Sciatic nerve (tissue), 2 donors: ENCODE measurements around the gene GSDME. TPM values are rescaled to one million over a fixed set of nuclear protein-coding genes. Genes with fewer than 3 reads are reported as not detected.

Source experiments
- ATAC-seq: fragments of 200-7000 bp; cut with Tn5 transposase; one replicate; pipeline ENCODE4 v1.9.1; 2020; ENCODE audit warnings: mild to moderate bottlenecking, moderate library complexity
- DNase-seq: peaks from one replicate; pipeline ENCODE4 v3.0.0-alpha.2; 2020; ENCODE audit warnings: low spot score
- intact Hi-C: fragments of 100-400 bp; cut with DNase I; formaldehyde crosslinking; loops from one replicate; pipeline ENCODE4 v1.14.2; 2022
- total RNA-seq: library from RNA; stranded (reverse); fragmentation: NEBNext Ultra II Directional; extraction: Animal tissue kit (Norgen Biotek cat#: 25700); gene quantifications from one replicate; pipeline ENCODE4 v1.2.1, GENCODE V29; 2021
- donor health status: DM: no; HTN: no; CAD: no.
- donor health status: DM: no; HTN: no; CAD: no.

Gene GSDME
- total RNA-seq, 1 donor from 2014 or later = 8.8 TPM

DNA sequence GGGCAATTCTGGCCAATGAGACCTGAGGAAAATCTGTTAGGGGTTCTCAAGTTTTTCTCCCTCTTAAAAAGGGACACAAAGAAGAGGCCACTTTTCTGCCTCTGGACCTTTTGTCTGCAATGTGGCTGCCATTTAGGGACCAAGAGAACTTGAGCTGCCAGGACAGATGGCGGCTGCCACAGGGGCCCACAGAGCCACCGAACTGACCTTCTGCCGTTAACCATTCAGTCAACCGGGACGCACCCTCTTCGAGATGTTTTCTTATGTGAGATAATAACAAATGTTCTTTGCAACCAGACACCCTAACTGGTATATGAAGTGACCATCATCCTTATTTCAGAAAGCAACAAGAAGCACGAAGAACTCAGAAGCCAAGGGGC, 29.2 kb downstream of the GSDME start:
- DNase-seq (no peak), ATAC-seq (no peak)

DNA sequence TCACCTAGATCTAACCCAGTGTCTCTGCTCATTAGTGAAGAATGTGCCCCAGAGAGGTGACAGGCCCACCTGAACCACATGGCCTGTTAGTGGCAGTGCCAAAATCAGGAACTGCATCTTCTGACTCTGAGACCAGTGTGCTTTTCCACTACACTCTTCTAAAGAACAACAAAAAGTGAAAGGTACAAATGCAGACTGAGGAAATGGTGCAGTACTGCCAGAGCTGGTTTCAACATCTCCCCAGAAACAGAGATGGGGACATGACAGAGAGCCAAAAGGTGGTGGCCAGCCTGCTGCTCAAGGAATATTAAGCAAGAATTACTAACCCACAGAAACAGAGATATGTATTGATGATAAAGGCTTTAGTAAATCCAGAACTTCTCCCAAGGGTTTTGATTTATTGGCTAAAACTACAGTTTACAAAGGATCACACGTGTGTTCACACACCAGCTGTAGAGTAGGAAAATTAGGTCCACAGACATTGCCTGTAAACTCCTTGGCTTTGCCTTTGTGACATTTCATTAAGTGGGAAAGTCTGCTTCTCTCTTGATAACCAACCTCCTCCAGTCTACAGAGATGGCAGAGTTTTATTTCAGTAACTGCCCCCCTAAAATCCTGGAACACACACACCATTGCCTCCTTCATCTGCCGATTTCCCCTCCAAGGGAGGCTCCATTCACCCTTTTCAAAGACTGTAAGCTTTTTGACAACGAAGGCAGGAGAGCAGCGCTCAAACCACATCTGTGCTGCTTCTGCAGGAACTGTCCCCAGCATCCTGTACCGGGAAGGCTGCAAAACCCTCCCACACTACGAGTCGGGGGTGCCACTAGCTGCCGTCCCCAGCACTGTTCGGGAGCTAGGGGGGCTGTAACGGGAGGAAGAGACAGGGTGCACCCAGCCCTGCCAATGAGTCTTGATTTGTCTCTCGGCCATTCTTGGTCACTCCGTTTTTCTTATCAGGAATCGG, 29.8 kb downstream of the GSDME start:
- peak; percentile 17 for ATAC-seq
- no peak for DNase-seq

More for the DNA sequence above, 29.2 kb downstream of the GSDME start:
- intact Hi-C loops = no loop called here

DNA sequence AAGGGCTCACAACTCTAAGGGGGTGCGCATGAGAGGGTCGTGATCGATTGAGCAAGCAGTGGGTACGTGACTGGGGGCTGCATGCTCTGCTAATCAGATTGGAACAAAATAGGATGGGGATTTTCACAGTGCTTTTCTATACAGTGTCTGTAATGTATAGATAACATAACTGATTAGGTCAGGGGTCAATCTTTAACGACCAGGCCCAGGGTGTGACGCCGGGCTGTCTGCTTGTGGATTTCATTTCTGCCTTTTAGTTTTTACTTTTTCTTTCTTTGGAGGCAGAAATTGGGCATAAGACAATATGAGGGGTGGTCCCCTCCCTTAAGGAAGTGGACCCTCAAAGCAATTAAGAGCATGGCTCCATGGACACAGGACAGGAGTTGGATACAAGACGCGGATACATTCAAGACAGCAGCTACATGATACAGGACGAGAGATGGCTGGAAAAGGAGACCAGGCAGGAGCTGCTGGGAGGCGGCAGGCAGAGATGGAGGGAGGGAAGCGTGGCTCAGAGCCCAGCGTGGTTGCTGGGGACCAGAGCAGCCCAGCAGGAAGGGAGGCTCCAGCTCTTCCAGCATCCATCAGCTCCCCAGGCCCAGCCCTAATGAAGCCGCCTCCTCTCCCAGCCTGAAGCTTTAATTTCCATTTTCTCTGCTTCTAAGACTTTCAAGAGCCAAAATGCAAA, 31.6 kb downstream of the GSDME start:
- DNase-seq = no peak
- intact Hi-C loops = no loop called here
- ATAC-seq = no peak

More for the DNA sequence above, 29.8 kb downstream of the GSDME start:
- intact Hi-C loops = no loop called here

DNA sequence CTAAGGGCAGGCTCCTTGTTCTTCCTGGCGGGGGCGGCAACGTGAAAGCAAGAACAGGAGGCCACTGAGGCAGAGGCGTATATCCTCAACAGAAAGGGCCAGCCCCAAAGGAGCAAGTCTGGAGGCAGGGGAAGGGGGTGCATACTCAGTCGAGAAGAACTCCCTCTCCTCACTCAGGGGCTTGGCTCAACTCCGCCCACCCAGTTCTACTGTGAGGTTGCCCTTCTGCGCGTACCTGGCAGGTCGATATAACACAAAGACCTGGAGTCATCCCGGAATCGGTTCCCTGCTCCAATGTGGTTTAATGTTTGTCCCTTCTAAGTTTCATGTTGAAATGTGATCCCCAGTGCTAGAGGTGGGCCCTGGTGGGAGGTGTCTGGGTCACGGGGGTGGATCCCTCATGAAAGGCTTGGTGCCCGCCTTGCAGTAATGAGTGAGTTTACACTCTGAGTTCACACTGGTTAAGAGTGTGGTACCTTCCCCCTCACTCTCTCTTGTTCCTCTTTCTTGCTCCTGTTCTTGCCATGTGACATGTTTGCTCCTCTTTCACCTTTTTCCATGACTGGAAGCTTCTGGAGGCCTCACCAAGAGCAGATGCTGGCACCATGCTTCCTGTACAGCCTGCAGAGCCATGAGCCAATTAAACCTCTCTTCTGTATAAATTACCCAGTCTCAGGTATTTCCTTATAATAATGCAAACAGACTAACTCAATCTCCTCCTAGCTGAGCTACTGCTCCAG, 32.6 kb downstream of the GSDME start:
- DNase-seq (no peak), ATAC-seq (no peak)
- intact Hi-C loops = no loop called here

DNA sequence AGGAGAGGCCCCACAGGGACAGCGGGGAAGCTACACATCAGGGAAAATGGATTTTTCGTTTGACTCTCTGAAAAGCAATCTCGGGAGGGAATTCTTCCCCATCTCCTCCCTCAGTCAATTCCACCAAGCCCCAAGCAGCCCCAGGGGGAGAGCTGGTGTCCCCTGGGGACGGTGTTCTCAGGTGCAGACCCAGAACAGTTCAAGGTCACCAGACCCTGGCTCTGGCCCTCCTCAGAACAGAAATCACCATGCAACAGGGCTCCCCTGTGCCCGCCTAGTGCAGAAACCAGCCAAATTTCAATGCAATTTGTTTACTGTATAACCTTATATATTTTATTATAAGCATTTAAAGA, 34.1 kb downstream of the GSDME start:
- no peak for DNase-seq
- intact Hi-C loops = no loop called here
- ATAC-seq = no peak

DNA sequence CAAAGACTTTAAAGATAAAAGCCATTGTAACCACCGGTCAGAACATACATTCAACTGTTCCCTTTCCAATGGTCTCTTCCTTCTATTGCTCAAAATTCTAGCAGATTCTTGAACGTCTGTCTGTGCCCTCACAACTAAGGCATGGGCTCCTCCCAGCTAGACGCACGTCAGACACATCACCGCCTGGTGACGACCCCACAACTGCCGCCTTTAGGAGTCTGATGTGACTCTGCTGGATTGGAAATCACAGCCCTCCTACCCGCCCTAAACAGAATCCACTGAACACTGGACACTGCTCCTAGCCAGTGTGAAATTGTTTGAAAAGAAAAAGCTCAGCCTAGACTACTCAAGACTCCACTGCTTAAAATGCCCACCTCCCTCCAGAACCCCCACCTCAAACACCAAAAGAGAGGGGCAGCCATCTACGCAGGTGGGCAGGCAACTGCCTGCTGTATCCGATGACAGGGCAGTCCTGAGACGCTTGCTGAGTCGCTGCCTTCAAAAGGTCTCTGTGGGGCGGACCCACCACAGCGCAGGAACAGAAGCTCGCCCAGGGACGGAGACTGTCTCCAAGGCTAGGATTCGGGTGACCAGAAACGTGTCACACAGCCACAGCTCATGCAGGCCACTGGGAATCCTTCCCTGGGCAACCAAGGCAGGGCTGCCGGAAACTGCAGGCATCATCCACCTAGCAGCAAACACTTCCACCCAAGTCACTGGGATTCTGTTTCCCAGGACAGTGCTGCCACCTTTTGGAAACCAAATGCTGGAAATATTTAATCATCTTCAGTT, 34.7 kb downstream of the GSDME start:
- intact Hi-C loops = no loop called here
- DNase-seq (no peak), ATAC-seq (no peak)

DNA sequence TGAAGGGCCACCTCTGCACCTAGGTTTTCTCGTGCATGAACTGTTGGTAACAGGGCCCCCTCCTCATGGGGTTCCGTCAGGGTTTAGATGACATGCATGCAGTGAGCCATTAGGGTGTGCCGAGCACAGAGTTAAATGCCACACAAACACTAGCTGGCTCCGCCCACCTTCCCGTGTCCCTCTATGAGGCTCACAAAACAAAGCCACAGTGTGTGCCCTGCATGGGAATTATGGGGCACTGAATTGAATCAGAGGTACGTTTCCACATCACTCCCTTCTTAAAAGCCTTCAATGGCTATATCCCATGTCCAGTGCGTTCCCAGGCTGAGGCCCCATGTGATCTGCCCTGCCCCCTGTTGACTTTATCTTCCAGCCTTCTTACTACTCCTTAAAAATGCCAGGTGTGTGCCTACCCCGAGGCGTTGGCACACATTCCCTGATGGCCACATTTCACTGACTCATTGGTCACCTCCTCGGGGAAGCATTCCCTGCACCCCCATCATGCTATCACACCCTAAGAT, 35.7 kb downstream of the GSDME start:
- peak; percentile 35 for ATAC-seq
- intact Hi-C loops = no loop called here

DNA sequence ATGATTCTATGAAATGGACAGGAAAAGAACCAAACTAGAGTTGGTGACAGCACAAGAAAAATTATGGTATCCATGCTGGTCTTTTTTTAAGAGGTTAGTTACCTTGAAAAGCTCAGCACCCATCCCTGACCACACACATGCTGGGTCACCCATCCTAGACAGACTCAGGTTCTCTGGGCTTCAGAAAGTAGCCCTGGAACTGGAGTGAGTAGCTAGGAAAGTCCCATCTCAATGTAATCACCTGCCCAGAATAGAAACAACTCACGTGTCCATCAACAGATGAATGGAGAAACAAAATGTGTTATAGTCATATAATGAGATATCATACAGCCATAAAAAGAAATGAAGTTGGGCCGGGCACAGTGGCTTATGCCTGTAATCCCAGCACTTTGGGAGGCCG, 37.0 kb downstream of the GSDME start:
- no peak for ATAC-seq

More for the DNA sequence above, 35.7 kb downstream of the GSDME start:
- DNase-seq = no peak

DNA sequence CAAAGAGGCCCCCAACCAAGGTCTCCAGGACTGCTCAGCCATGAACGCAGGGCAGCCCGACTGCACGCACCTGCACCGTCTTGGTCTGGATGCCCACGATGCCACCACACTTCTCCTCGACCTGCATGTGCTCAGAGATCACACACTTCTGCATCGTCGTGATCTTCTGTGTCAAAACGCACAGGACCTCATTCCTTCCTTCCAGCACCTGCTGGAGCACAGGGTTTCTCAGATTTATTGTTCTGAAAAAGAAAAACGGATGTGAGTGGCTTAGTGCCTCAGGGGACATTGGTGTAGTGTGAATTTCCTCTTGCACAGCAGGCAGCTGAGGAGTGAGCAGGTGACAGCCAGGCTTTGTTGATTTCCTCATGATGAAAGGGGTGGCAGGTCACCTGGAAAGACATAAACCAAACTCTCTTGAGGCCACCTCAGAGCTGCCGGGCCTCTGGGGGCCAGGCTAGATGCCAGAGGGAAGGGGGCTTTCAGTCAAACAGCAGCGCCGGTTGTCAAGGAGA, 38.2 kb downstream of the GSDME start:
- intact Hi-C loops = no loop called here
- DNase-seq (no peak), ATAC-seq (no peak)

More for the DNA sequence above, 37.0 kb downstream of the GSDME start:
- intact Hi-C loops = no loop called here
- no peak for DNase-seq

DNA sequence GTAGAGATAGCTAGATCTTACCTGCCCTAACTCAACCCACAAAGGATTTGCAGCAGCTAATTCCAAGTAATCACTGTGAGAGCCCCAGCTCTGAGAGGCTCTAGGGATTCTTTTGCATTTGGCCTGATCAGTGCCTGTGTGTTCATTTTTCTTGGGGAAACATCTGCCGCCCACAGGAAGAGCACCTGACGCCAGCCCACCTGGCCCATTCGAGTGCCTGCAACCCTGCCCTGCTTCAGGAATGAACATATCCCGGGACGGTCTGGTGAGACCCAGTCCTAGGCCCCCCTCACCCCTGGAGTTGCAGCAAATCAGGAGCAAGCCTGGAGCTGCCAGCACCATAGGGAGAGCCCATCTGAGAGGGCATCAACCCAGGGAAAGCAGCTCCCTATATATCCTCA, 38.8 kb downstream of the GSDME start:
- no peak for DNase-seq
- intact Hi-C loops = no loop called here
- ATAC-seq = no peak

DNA sequence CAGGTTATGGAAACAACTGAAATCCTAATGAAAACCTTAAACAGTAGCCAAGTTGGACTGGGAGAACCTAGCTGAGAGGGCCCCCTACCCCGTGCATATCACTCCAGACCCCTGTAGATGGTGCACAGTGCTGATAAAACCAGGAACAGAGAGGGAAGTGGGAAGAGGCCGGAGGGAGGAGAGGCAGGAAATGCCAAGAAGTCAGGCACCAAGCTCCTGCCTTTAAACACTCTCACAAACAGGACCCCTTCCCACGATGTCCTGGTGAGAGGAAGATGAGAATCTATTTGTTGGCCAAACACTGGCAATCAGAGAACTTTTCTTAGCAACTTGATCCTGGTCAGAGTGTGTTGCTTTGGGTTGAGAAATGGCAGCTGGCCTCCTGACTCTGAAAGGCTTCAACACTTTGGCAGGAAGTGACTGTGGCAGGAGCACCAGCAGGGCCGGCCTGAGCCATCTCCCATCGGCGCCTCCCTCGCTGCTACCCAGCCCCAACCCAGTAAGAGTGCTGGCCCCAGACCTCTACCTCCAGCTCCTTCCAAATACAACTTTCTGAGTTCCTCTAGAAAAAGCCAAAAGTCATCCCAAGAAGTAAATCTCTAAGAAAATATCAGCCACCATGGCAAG, 39.5 kb downstream of the GSDME start:
- intact Hi-C loops = no loop called here
- no peak for DNase-seq
- no peak for ATAC-seq

DNA sequence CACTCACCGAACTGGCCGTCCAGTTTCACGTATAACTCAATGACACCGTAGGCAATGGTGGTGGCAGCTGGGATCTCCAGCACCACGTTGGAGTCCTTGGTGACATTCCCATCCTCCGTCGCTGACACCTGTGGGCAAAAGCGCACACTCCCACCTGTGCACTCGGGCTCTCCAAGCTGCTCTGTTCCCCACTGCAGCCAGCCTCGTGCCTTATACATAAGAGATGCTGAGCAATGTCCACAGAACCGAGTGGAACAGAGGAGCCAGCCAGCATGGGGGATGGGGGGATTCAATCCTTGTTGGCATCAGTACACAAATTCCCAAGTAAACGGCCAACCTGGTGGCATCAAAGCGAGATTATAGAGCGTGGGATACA, 40.0 kb downstream of the GSDME start:
- DNase-seq (no peak), ATAC-seq (no peak)
- intact Hi-C loops = no loop called here

DNA sequence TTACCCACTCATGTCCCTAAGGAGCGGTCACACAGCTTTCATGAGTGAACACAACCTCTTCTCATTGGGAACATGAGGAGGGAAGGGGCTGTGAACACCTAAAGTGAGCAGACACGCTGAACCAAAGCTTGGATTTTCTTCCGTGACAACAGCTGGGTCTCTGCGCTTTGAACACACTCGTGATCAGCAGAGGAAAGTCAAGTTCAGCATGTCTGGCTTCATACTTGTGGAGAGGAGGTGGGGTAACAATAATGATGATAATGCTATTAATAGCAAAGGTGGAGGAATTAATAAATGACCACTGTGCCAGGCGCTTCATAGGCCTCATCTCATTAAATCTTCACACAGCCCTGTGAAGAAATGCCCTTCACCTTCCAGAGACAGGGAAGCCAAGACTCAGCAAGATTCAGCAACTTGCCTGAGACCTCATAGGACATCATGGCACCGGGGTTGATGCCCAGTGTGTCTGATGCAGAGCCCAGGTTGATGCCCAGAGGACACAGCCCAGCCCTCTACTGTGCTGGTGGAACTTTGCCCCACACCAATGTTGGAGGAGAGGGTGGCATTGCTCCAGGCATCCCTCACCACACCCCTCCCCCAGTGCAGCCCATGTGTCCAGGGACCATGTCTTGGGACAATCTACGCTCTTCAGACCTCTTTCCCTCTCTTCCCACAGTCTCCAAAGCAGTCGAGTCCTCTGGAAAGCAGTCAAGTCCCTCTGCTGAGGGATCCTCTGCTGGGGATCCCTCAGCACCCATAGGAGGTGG, 40.6 kb downstream of the GSDME start:
- DNase-seq = no peak
- intact Hi-C loops = no loop called here
- no peak for ATAC-seq

DNA sequence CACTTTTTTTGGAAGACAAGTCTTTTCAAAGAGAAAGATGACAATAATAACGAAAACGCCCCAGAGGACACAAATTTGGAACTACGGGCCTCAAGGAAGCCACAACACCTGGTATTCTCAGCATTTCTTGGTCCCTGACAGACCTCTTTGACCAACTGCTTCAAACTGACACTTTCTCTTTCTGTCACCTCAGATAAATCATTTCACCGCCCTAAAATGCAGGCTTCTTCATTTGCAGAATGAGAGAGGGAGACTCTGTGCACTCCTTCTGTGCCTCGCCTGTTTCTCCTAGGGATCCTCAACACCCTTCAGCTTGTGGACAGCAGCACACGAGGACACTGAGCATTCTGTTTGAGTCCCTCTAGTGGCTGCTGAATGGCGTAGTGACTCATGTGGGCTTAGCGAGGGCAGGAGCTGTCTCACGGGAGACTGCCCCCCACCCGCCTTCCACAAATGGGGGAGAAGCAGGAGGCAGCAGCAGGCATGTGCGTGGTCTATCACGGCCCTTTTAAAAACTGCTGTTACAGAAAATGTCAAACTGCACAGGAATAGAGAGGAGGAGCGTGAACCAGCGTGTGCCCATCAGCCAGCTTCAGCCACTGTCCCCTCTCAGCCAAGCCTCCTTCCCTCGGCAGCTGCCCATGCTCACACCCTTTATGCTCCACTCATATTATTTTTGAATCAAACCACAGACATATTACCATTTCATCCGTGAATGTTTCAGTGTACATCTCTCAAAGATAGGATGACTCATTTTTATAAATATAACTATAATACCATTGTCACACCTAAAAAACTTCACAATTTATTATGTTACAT, 41.4 kb downstream of the GSDME start:
- peak; percentile 19 for ATAC-seq
- intact Hi-C loops = loop anchor here (2.0 kb wide), 1 partner anchor 31 kb away; no protein-coding TSS in a partner anchor
- DNase-seq = no peak

DNA sequence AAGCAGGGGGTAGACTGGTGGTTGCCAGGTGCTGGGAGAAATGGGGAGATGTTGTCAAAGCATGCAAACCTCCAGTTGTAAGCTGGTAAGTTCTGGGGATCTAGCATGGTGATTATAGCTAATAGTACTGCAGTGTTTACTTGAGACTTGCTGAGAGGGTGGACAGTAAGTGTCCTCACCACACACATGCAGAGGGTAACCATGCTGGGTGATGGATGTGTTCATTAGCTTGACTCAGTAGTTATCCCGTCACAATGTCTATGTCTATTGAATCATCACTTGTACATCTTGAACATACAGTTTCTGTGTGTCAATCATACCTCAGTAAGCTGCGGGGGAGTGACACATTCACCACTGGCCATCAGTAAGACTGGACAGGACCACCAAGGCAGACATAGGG, 42.1 kb downstream of the GSDME start:
- intact Hi-C loops = loop anchor here (2.0 kb wide), 1 partner anchor 30 kb away; no protein-coding TSS in a partner anchor
- no peak for DNase-seq
- ATAC-seq = no peak

DNA sequence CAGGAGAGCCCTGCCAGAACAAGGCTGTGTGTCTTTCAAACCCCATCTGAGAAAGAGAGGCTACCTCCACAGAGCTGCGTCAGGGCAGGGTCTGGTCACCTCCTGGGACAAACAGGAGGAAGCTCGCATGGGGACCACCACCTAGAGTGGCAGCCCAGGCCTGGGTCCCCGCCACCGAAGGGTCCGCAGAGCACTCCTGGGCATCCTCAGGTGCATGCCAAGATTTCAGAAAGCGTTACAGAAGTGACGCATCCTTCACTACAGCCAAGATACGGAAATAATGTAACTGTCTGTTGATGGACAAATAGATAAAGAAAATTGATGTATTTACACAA, 42.6 kb downstream of the GSDME start:
- ATAC-seq (no peak), DNase-seq (no peak)
- intact Hi-C loops = loop anchor here (2.0 kb wide), 1 partner anchor 30 kb away; no protein-coding TSS in a partner anchor
